Keratinocyte (primary cell): Measurements from ENCODE around the gene OLFML1. TPM values are rescaled to one million over a fixed set of nuclear protein-coding genes. Genes with fewer than 3 reads are reported as not detected.

ENCODE experiments used
- DNase-seq: peaks from one replicate; pipeline ENCODE4 v3.0.0-alpha.2; 2011; ENCODE audit warnings: low read depth, missing footprints, low spot score
- FAIRE-seq: peaks from 2 replicates; lab custom pipeline; 2011; peaks lifted over from hg19 to GRCh38; lab: Jason Lieb, UNC
- H2AFZ ChIP-seq: 2 replicates; pipeline ENCODE4 v1.6.0; 2012; ENCODE audit warnings: low read length, control low read depth, inconsistent platforms; ENCODE audit not compliant: control insufficient read depth
- H3K27ac ChIP-seq: 2 replicates; pipeline ENCODE4 v1.5.1; 2011; ENCODE audit warnings: low read length; ENCODE audit not compliant: control insufficient read depth, insufficient read depth
- H3K27me3 ChIP-seq: 3 replicates; pipeline ENCODE4 v1.6.0; 2011; ENCODE audit warnings: low read length; ENCODE audit not compliant: control insufficient read depth, insufficient read depth; ENCODE audit errors: extremely low read depth
- H3K36me3 ChIP-seq, 2 experiments: 2 replicates in 1 of 2; 3 replicates in 1 of 2; pipeline ENCODE4 v1.5.1; 2011; ENCODE audit warnings: low read length in 2 of 2, mild to moderate bottlenecking in 1 of 2; ENCODE audit not compliant: control insufficient read depth in 2 of 2, insufficient read depth in 2 of 2; ENCODE audit errors: extremely low read depth in 1 of 2
- H3K4me1 ChIP-seq: 3 replicates; pipeline ENCODE4 v1.5.1; 2011; ENCODE audit warnings: low read length; ENCODE audit not compliant: control insufficient read depth, insufficient read depth; ENCODE audit errors: extremely low read depth
- H3K4me2 ChIP-seq: 3 replicates; pipeline ENCODE4 v1.6.0; 2011; ENCODE audit warnings: low read depth, low read length; ENCODE audit not compliant: control insufficient read depth, insufficient read depth; ENCODE audit errors: extremely low read depth
- H3K4me3 ChIP-seq, 3 experiments: fragments of 200-600 bp in 1 of 3; sonication (generic) in 1 of 3; 2 replicates in 2 of 3; 3 replicates in 1 of 3; pipeline ENCODE4 v1.5.1; 2011 to 2016; ENCODE audit warnings: low read length in 3 of 3, mild to moderate bottlenecking in 3 of 3, control low read depth in 2 of 3, inconsistent platforms in 1 of 3, low read depth in 1 of 3, mixed read lengths in 1 of 3, mixed run types in 1 of 3, moderate library complexity in 1 of 3; ENCODE audit not compliant: control insufficient read depth in 2 of 3, insufficient read depth in 2 of 3; ENCODE audit errors: extremely low read depth in 1 of 3
- H3K79me2 ChIP-seq: 2 replicates; pipeline ENCODE4 v1.6.0; 2012; ENCODE audit warnings: low read length; ENCODE audit not compliant: control insufficient read depth, insufficient read depth
- H3K9ac ChIP-seq: 3 replicates; pipeline ENCODE4 v1.6.0; 2011; ENCODE audit warnings: low read length; ENCODE audit not compliant: control insufficient read depth, insufficient read depth; ENCODE audit errors: extremely low read depth
- H3K9me1 ChIP-seq: 3 replicates; pipeline ENCODE4 v1.6.0; 2011; ENCODE audit warnings: low read length; ENCODE audit not compliant: control insufficient read depth, insufficient read depth; ENCODE audit errors: extremely low read depth
- H3K9me3 ChIP-seq: 2 replicates; pipeline ENCODE4 v1.5.1; 2012; ENCODE audit warnings: low read depth, low read length; ENCODE audit not compliant: control insufficient read depth
- H4K20me1 ChIP-seq: 3 replicates; pipeline ENCODE4 v1.6.0; 2011; ENCODE audit warnings: low read length; ENCODE audit not compliant: control insufficient read depth, insufficient read depth; ENCODE audit errors: extremely low read depth
- EZH2 ChIP-seq: IDR thresholded peaks from one replicate; pipeline ENCODE4 v1.6.1; 2012; ENCODE audit warnings: inconsistent platforms, mild to moderate bottlenecking, low read length, moderate library complexity
- dilution Hi-C: fragments of 300-500 bp; cut with MboI; formaldehyde crosslinking; loops from one replicate; pipeline ENCODE4 v1.7.0; 2020; ENCODE audit warnings: low sequenced_read_pairs; ENCODE audit not compliant: extremely low pct_ligation_motif_present
- polyA plus RNA-seq, 5 experiments: library from polyadenylated mRNA; depleted of rRNA in 3 of 5; stranded (reverse) in 3 of 5; stranded (forward) in 1 of 5; unstranded in 1 of 5; fragments of >200 nt; gene quantifications; 1 replicate in 1 of 5; 2 replicates in 3 of 5; 3 replicates in 1 of 5; pipeline versions ENCODE4 v1.2.1 to v1.2.3, GENCODE V29; 2011 to 2012; ENCODE audit warnings: missing spikeins in 2 of 5, low read depth in 1 of 5, low replicate concordance in 1 of 5
- TF ChIP-seq, protein P1 (sequence below), 3 experiments: IDR thresholded peaks in 1 of 3; conservative IDR thresholded peaks in 1 of 3; optimal IDR thresholded peaks in 1 of 3; 2 replicates in 2 of 3; 3 replicates in 1 of 3; pipeline versions ENCODE3 to v1.5.1; 2011; ENCODE audit warnings: low read length in 3 of 3, mild to moderate bottlenecking in 3 of 3, moderate library complexity in 2 of 3, control low read depth in 1 of 3, inconsistent platforms in 1 of 3; ENCODE audit not compliant: insufficient read depth in 2 of 3; ENCODE audit errors: extremely low read depth in 1 of 3

The OLFML1 gene
- polyA plus RNA-seq, 1 donor (not counting 4 experiments of a cell fraction or from before 2014, with no cell fraction given) = not detected

DNA sequence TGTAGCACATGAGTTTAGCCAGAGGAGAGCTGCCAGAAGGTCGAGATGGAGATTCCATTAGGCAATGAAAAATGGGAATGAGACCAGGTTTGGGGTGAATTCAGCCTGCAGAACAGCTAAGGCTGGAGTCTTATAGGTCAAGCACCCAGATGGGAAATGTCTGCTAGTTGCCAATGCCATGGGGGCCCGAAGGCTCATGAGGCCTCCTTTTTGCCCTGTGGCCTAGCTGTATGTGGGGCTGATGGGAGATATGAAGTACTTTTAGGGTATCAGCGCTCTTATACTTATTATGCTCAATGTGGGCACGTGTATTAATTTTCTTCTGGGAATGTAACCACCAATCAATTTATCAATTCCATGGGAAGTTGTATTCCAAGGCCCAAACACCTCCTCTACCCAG is 37.2 kb downstream of the OLFML1 start:
- no peaks in the 10 kb centered on the region for H3K36me3 ChIP-seq
- no peak for DNase-seq
- no peaks in the 10 kb centered on the region for H3K79me2 ChIP-seq
- no peaks in the 10 kb centered on the region for H3K27me3 ChIP-seq
- peaks cover 8% of the 10 kb centered on the region for H3K4me1 ChIP-seq
- no peak for FAIRE-seq
- H3K9me1 ChIP-seq = no peaks in the 10 kb centered on the region
- no peak overlapping the region for H2AFZ ChIP-seq
- no peak overlapping the region for H3K27ac ChIP-seq
- no peaks in the 10 kb centered on the region for H4K20me1 ChIP-seq
- dilution Hi-C loops = no loop called here
- TF ChIP-seq, protein P1, sequence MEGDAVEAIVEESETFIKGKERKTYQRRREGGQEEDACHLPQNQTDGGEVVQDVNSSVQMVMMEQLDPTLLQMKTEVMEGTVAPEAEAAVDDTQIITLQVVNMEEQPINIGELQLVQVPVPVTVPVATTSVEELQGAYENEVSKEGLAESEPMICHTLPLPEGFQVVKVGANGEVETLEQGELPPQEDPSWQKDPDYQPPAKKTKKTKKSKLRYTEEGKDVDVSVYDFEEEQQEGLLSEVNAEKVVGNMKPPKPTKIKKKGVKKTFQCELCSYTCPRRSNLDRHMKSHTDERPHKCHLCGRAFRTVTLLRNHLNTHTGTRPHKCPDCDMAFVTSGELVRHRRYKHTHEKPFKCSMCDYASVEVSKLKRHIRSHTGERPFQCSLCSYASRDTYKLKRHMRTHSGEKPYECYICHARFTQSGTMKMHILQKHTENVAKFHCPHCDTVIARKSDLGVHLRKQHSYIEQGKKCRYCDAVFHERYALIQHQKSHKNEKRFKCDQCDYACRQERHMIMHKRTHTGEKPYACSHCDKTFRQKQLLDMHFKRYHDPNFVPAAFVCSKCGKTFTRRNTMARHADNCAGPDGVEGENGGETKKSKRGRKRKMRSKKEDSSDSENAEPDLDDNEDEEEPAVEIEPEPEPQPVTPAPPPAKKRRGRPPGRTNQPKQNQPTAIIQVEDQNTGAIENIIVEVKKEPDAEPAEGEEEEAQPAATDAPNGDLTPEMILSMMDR (optimal IDR thresholded peaks at IDR 0.05 in 1 of 3, IDR thresholded peaks at IDR 0.05 in 1 of 3, conservative IDR thresholded peaks at IDR 0.05 in 1 of 3; ENCODE audit: extremely low read depth in 1 of 3, insufficient read depth in 2 of 3, low read length in 3 of 3) = no peak
- TF ChIP-seq EZH2 = no peak
- no peaks in the 10 kb centered on the region for H3K9me3 ChIP-seq
- no peak overlapping the region for H3K9ac ChIP-seq
- H3K4me2 ChIP-seq = no peak overlapping the region
- H3K4me3 ChIP-seq = no peak overlapping the region

DNA sequence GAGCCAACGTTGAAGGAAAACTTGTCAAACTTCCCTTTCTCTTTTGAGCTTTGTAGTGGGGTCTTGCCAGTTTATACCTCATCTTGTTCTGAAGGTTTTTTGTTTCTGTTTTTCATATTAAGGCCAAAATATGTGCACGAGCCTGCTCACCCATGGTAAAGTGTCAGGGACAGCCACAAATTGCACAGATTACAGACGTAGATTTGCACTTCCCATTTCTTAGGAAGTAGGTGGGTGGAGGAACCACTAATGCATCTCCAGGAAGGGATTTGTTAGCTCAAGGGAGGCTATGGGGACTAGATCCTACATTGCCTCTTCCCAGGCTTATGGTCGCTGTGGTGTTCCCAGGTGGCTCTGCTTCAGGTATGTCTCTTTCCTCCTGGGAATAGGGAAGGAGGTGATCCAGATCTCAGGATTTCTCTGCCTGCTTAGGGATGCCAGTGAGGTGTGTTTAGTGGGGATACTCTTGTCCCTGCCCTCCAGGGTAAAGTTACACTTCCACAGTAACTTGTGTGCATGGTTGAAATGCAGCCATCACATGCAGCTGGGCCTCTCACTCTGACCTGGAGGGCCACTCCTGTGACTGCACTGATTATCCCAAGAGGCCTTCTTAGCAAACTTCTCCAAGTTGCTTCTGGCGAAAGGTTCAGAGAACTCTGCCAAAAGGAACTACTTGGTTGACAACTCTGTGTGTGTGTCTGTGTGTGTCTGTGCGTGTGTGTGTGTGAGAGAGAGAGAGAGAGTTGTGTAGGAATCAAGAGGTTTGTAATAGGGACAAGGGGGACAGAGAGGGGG is 38.3 kb downstream of the OLFML1 start:
- no peak overlapping the region for H3K4me3 ChIP-seq
- H3K9me1 ChIP-seq = no peaks in the 10 kb centered on the region
- DNase-seq (no peak), FAIRE-seq (no peak)
- H3K9me3 ChIP-seq = no peaks in the 10 kb centered on the region
- H3K4me1 ChIP-seq = peaks cover 8% of the 10 kb centered on the region
- H3K36me3 ChIP-seq = no peaks in the 10 kb centered on the region
- H3K9ac ChIP-seq = no peak overlapping the region
- dilution Hi-C loops = no loop called here
- no peaks in the 10 kb centered on the region for H4K20me1 ChIP-seq
- H2AFZ ChIP-seq = no peak overlapping the region
- no peak overlapping the region for H3K27ac ChIP-seq
- no peaks in the 10 kb centered on the region for H3K27me3 ChIP-seq
- H3K79me2 ChIP-seq = no peaks in the 10 kb centered on the region
- TF ChIP-seq, protein P1 (optimal IDR thresholded peaks at IDR 0.05 in 1 of 3, IDR thresholded peaks at IDR 0.05 in 1 of 3, conservative IDR thresholded peaks at IDR 0.05 in 1 of 3; ENCODE audit: extremely low read depth in 1 of 3, insufficient read depth in 2 of 3, low read length in 3 of 3) = no peak
- TF ChIP-seq EZH2 = no peak
- no peak overlapping the region for H3K4me2 ChIP-seq
